Ovary (tissue), 9 donors: ENCODE results near the gene CPED1. TPM values are rescaled to one million over a fixed set of nuclear protein-coding genes. Genes with fewer than 3 reads are reported as not detected.

Experiments used
- DNase-seq, 5 donors: peaks; one replicate each; pipeline ENCODE4 v3.0.0-alpha.2; 2019 to 2020
- H3K27ac ChIP-seq, 2 donors: fragments of 200-600 bp; one replicate each; pipeline versions ENCODE4 v1.5.1 to v1.8.0; 2019 to 2022
- H3K27me3 ChIP-seq: fragments of 200-600 bp; one replicate; pipeline ENCODE4 v1.8.0; 2022
- H3K36me3 ChIP-seq: fragments of 200-600 bp; sonication (generic); one replicate; pipeline ENCODE4 v1.5.1; 2019
- H3K4me1 ChIP-seq: one replicate; pipeline ENCODE4 v1.8.1; 2013; ENCODE audit warnings: mild to moderate bottlenecking, moderate library complexity; ENCODE audit not compliant: insufficient read depth
- H3K4me3 ChIP-seq: fragments of 200-600 bp; sonication (generic); one replicate; pipeline ENCODE4 v1.5.1; 2017
- H3K9me3 ChIP-seq, 2 donors: fragments of 200-600 bp in 1 of 2; sonication (generic) in 1 of 2; one replicate each; pipeline versions ENCODE4 v1.5.1 to v1.8.1; 2013 to 2019; ENCODE audit warnings: mild to moderate bottlenecking in 1 of 2, moderate library complexity in 1 of 2
- EP300 ChIP-seq: sonication (generic); formaldehyde crosslinking; IDR thresholded peaks from one replicate; pipeline ENCODE4 v1.6.1; 2017; ENCODE audit warnings: antibody characterized with exemption
- POLR2A ChIP-seq: fragments of 450-650 bp; IDR thresholded peaks from one replicate; pipeline ENCODE4 v1.6.1; 2017; ENCODE audit warnings: antibody characterized with exemption, mild to moderate bottlenecking, moderate library complexity
- WGBS, 3 donors: extraction: QIAGEN DNeasy Blood & Tissue Kit in 1 of 3; methylation state at CpG; one replicate each; pipeline versions ENCODE4 v1.1.5 to v1.1.7; 2013 to 2017; 5-methylcytosine and 5-hydroxymethylcytosine counted together
- intact Hi-C, 4 donors: fragments of 100-400 bp; cut with DNase I; formaldehyde crosslinking; loops; one replicate each; pipeline versions ENCODE4 v1.11.0 to v1.15.1; 2022 to 2023
- polyA plus RNA-seq, 2 donors: library from polyadenylated mRNA; stranded (reverse); fragments of 200-250 nt in 1 of 2; fragments of 350-450 nt in 1 of 2; fragmentation: Illumina TruSeq in 1 of 2; extraction: RNeasy Lipid Tissue Mini Kit (QIAGEN cat#74804) in 1 of 2; gene quantifications; one replicate each; pipeline ENCODE4 v1.2.3, GENCODE V29; 2013 to 2014
- total RNA-seq, 7 donors: library from RNA; depleted of rRNA in 2 of 7; stranded (reverse); fragments of >200 nt in 2 of 7; fragmentation: NEBNext Ultra II Directional in 3 of 7; extraction: Animal tissue kit (Norgen Biotek cat#: 25700) in 3 of 7; gene quantifications; one replicate each; pipeline versions ENCODE4 v1.1.0 to v1.2.4, GENCODE V29; 2016 to 2023
- TF ChIP-seq, protein P1 (sequence below), 3 donors: fragments of 450-650 bp in 2 of 3; fragments of 200-600 bp in 1 of 3; IDR thresholded peaks; one replicate each; pipeline versions ENCODE4 v1.5.1 to v1.8.0; 2016 to 2022; ENCODE audit warnings: antibody characterized with exemption in 3 of 3, mild to moderate bottlenecking in 1 of 3
- donor health status: DM: no; HTN: no; CAD: no; lungs with moderate emphysema.
- donor health status: DM: no; HTN: no; CAD: no.
- donor health status: Bipolar disorder and iron deficiency.
- donor health status: DM: yes; HTN: yes; CAD: no.
- donor health status: DM: no; HTN: no; CAD: no.
- donor health status: DM: yes; HTN: yes; CAD: no.

The CPED1 gene
- total and polyA plus RNA-seq, 9 donors = 42.1 to 127 (median 88.8) TPM

DNA sequence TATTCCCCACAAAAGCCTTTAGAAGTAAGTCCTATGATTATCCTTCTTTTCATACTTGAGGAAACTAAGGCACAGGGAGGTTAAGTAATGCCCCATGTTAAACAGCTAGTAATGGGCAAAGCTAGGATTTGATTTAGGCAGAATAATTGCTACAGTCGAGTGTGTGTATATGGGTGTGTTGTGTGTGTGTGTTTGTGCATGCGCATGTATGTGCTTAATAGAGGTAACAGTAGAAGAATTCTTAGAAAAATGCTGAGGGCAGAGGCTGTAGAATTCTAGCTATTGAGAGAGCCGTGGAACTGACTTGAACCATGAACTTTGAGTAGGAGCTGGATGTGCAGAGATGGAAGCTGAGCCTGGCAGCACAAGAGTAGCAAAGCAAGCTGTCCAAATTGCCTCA, 208.9 kb downstream of the CPED1 start:
- DNase-seq = no peak
- H3K36me3 ChIP-seq = no peaks in the 10 kb centered on the region
- intact Hi-C loops = no loop called here
- peaks cover 2% of the 10 kb centered on the region for H3K4me1 ChIP-seq
- no peaks in the 10 kb centered on the region for H3K9me3 ChIP-seq
- WGBS, 3 donors = 91 to 94% (median 91%) methylated on average over 3 of the region's 3 CpGs
- TF ChIP-seq, protein P1, sequence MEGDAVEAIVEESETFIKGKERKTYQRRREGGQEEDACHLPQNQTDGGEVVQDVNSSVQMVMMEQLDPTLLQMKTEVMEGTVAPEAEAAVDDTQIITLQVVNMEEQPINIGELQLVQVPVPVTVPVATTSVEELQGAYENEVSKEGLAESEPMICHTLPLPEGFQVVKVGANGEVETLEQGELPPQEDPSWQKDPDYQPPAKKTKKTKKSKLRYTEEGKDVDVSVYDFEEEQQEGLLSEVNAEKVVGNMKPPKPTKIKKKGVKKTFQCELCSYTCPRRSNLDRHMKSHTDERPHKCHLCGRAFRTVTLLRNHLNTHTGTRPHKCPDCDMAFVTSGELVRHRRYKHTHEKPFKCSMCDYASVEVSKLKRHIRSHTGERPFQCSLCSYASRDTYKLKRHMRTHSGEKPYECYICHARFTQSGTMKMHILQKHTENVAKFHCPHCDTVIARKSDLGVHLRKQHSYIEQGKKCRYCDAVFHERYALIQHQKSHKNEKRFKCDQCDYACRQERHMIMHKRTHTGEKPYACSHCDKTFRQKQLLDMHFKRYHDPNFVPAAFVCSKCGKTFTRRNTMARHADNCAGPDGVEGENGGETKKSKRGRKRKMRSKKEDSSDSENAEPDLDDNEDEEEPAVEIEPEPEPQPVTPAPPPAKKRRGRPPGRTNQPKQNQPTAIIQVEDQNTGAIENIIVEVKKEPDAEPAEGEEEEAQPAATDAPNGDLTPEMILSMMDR (IDR thresholded peaks at IDR 0.05) = no peak
- TF ChIP-seq EP300 (no peak), POLR2A (no peak)
- no peak overlapping the region for H3K27ac ChIP-seq
- no peaks in the 10 kb centered on the region for H3K27me3 ChIP-seq
- H3K4me3 ChIP-seq = no peak overlapping the region

DNA sequence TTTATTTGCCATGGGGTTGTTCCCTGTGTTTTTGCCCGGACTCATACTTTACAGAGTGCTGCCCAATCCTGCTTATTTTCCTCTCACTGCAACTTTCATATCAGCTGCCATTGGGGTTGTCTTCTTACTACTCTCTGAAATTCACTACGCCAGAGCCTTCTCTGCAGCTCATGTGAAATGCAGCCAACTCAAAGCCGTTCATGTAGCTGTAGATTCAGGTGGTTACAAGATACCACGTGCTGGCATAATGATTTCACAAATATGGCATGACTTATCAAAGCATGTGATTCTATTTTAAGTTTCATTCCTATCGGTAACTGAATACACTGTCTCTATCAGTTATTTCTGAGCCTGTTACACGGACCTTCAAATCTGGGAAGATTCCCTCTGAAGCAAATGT, 210.0 kb downstream of the CPED1 start:
- no peaks in the 10 kb centered on the region for H3K9me3 ChIP-seq
- no peaks in the 10 kb centered on the region for H3K36me3 ChIP-seq
- no peaks in the 10 kb centered on the region for H3K27me3 ChIP-seq
- no peak for DNase-seq
- TF ChIP-seq, protein P1 (IDR thresholded peaks at IDR 0.05) = no peak
- TF ChIP-seq EP300 = no peak
- intact Hi-C loops = no loop called here
- WGBS, 3 donors = 89 to 95% (median 90%) methylated on average over 6 of the region's 6 CpGs
- no peak overlapping the region for H3K4me3 ChIP-seq
- peaks cover 2% of the 10 kb centered on the region for H3K4me1 ChIP-seq
- no peak overlapping the region for H3K27ac ChIP-seq

DNA sequence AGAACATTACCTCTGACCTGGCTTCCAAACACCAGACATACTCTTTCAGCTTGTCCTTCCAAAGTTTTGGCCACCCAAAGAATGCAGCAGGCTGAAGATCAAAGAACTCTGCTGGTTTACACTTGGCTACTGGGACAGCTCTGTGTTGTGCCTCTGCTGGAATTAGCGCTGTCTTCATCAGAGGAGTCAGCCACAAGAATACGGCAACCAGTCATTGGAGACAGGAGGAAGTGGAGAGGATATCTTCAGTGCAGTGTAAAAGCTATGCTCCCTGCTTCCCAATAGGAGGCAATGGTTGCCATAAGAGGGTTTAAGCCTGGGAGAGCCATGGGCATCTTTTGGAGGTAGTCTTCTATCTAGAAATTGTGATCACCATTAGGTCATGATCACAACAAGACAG, 213.6 kb downstream of the CPED1 start:
- WGBS, 3 donors = 93 to 96% (median 96%) methylated on average over 2 of the region's 2 CpGs
- Histone ChIP-seq H3K4me1 (no peaks in the 10 kb centered on the region), H3K9me3 (no peaks in the 10 kb centered on the region), H3K27me3 (no peaks in the 10 kb centered on the region), H3K4me3 (no peak overlapping the region), H3K36me3 (no peaks in the 10 kb centered on the region), H3K27ac (no peak overlapping the region)
- intact Hi-C loops = no loop called here
- TF ChIP-seq EP300 (no peak), POLR2A (no peak)
- TF ChIP-seq, protein P1 (IDR thresholded peaks at IDR 0.05) = no peak
- DNase-seq = no peak

DNA sequence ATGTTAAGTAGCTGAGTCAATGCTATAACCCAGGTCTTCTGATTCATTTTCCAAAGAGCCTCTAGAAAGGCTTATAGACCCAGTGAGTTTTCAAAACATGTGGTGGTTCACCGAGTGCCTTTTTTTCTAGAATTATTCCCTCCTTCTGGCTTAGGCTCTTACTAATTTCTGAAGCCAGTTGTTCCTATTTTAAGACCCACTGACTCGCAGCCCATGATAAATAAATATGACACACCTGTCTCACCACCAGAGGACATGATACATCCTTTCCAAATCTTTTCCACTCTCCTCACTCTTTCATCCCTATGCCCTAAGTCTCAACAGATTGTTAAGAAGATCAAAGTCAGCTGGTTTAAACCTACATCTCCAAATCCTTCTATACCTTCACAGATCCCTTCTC, 214.3 kb downstream of the CPED1 start:
- no peak for TF ChIP-seq EP300
- TF ChIP-seq, protein P1 (IDR thresholded peaks at IDR 0.05) = no peak
- no peak for TF ChIP-seq POLR2A
- H3K4me3 ChIP-seq = no peak overlapping the region
- H3K9me3 ChIP-seq = no peaks in the 10 kb centered on the region
- intact Hi-C loops = no loop called here
- 88 to 96% (median 94%) methylated on average over 2 of the region's 2 CpGs for WGBS, 3 donors
- no peak overlapping the region for H3K27ac ChIP-seq
- H3K36me3 ChIP-seq = no peaks in the 10 kb centered on the region
- H3K4me1 ChIP-seq = no peaks in the 10 kb centered on the region
- H3K27me3 ChIP-seq = no peaks in the 10 kb centered on the region
- DNase-seq = no peak

DNA sequence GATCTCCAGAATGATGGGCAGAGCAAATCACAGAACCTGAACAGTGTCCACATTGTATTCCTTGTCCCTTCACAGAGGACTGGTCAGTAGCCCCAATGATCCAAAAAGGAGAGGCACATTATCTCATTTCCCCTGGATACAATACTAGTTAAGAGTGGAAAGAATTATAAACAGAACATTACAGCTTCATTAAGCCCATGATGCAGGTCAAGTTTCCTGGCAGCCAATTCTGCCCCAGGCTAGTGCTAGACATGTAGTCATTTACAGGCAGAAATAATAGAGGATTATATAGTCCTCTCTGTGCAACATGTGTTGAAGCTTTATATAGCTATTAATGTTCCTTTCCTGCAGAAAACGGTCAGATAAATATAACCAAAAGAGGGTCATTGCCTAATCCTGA, 216.0 kb downstream of the CPED1 start:
- WGBS, 3 donors = 69 to 83% (median 81%) methylated on average over 1 of the region's 1 CpG
- H3K4me3 ChIP-seq = no peak overlapping the region
- intact Hi-C loops = no loop called here
- no peak for DNase-seq
- no peak overlapping the region for H3K27ac ChIP-seq
- H3K4me1 ChIP-seq = no peaks in the 10 kb centered on the region
- H3K9me3 ChIP-seq = no peaks in the 10 kb centered on the region
- no peak for TF ChIP-seq EP300
- TF ChIP-seq, protein P1 (IDR thresholded peaks at IDR 0.05) = no peak
- TF ChIP-seq POLR2A = no peak
- H3K36me3 ChIP-seq = no peaks in the 10 kb centered on the region
- H3K27me3 ChIP-seq = no peaks in the 10 kb centered on the region
